Adrenal gland (tissue), 12 donors: ENCODE measurements around the gene CBFA2T3. TPM values are rescaled to one million over a fixed set of nuclear protein-coding genes. Genes with fewer than 3 reads are reported as not detected.
A peak's percentile ranks its signal among the peaks of the same experiment; 100 is the strongest.

Experiments
- DNase-seq, 7 donors: peaks; one replicate each; pipeline ENCODE4 v3.0.0-alpha.2; 2019 to 2020
- H3K27ac ChIP-seq, 5 donors: fragments of 200-600 bp; sonication (generic) in 4 of 5; 1 replicate in 3 of 5; 2 replicates in 2 of 5; pipeline versions ENCODE4 v1.5.1 to v1.8.0; 2016 to 2020; ENCODE audit warnings: mild to moderate bottlenecking in 1 of 5
- H3K27me3 ChIP-seq: fragments of 200-600 bp; 2 replicates; pipeline ENCODE4 v1.8.0; 2021
- H3K36me3 ChIP-seq, 2 donors: fragments of 200-600 bp; replicated peaks in 1 of 2; 1 replicate in 1 of 2; 2 replicates in 1 of 2; pipeline versions ENCODE4 v1.5.1 to v1.8.0; 2018 to 2022
- H3K4me1 ChIP-seq, 2 donors: fragments of 200-600 bp; replicated peaks in 1 of 2; 1 replicate in 1 of 2; 2 replicates in 1 of 2; pipeline versions ENCODE4 v1.5.1 to v1.8.0; 2018 to 2021
- H3K4me3 ChIP-seq, 4 donors: fragments of 200-600 bp; sonication (generic) in 3 of 4; one replicate each; pipeline ENCODE4 v1.5.1; 2016 to 2018
- H3K9me3 ChIP-seq, 3 donors: fragments of 200-600 bp; sonication (generic) in 1 of 3; replicated peaks in 1 of 3; 1 replicate in 2 of 3; 2 replicates in 1 of 3; pipeline versions ENCODE4 v1.5.1 to v1.8.0; 2016 to 2021
- CTCF ChIP-seq, 6 experiments: fragments of 450-650 bp in 4 of 6; fragments of 200-600 bp in 2 of 6; sonication (generic) in 1 of 6; IDR thresholded peaks; 1 replicate in 5 of 6; 2 replicates in 1 of 6; pipeline versions ENCODE4 v1.5.1 to v1.8.0; 2016 to 2021; ENCODE audit warnings: antibody characterized with exemption in 6 of 6, mild to moderate bottlenecking in 2 of 6, moderate library complexity in 1 of 6
- POLR2A ChIP-seq, 2 donors: fragments of 450-650 bp; IDR thresholded peaks; one replicate each; pipeline ENCODE4 v1.6.1; 2017; ENCODE audit warnings: antibody characterized with exemption in 2 of 2, mild to moderate bottlenecking in 2 of 2, moderate library complexity in 1 of 2
- WGBS, 4 donors: extraction: QIAGEN DNeasy Blood & Tissue Kit in 2 of 4; methylation state at CpG; one replicate each; pipeline versions ENCODE4 v1.1.5 to v1.1.7; 2013 to 2017; 5-methylcytosine and 5-hydroxymethylcytosine counted together
- intact Hi-C, 2 donors: fragments of 100-400 bp; cut with DNase I; formaldehyde crosslinking; loops; one replicate each; pipeline versions ENCODE4 v1.14.1 to v1.15.0; 2022 to 2023
- polyA plus RNA-seq, 3 donors: library from polyadenylated mRNA; stranded (reverse); fragments of 200-250 nt in 2 of 3; fragments of 350-450 nt in 1 of 3; fragmentation: Illumina TruSeq in 1 of 3; extraction: RNeasy Lipid Tissue Mini Kit (QIAGEN cat#74804) in 1 of 3; gene quantifications; one replicate each; pipeline ENCODE4 v1.2.3, GENCODE V29; 2013 to 2014
- total RNA-seq, 9 donors: library from RNA; depleted of rRNA in 4 of 9; stranded (reverse); fragments of >200 nt in 4 of 9; fragments of 120-200 nt in 1 of 9; fragmentation: NEBNext Ultra II Directional in 1 of 9; extraction: Animal tissue kit (Norgen Biotek cat#: 25700) in 1 of 9; gene quantifications; one replicate each; pipeline versions ENCODE4 v1.1.0 to v1.2.4, GENCODE V29; 2013 to 2023
- donor health status: healthy with polysubstance abuse.
- donor health status: Bipolar disorder and iron deficiency.
- donor health status: DM: yes; HTN: yes; CAD: no.
- donor health status: DM: no; HTN: no; CAD: no.
- donor health status: DM: no; HTN: no; CAD: no.
- donor health status: DM: yes; HTN: yes; CAD: no.

The CBFA2T3 gene
- total and polyA plus RNA-seq, 12 donors = 0.30 to 16.9 (median 2.2) TPM

- TF ChIP-seq CTCF (IDR thresholded peaks at IDR 0.05) (no peak), POLR2A (IDR thresholded peaks at IDR 0.05) (no peak)
- Histone ChIP-seq H3K27me3 (no peaks in the 10 kb centered on the region), H3K4me1 (peaks cover 0 to 4% of the 10 kb centered on the region in 2 donors), H3K4me3 (no peak overlapping the region), H3K36me3 (no peaks in the 10 kb centered on the region), H3K9me3 (no peaks in the 10 kb centered on the region), H3K27ac (no peak overlapping the region)
- 67 to 89% (median 82%) methylated on average over 5 to 21 of the region's 21 CpGs for WGBS, 4 donors
- intact Hi-C loops = no loop called here
- DNase-seq = no peak
Measured at GRCh38 chr16:88871730-88872416, 105.1 kb downstream of the CBFA2T3 start.

GRCh38 chr16:88871349-88871702 is 105.7 kb downstream of the CBFA2T3 start:
- 55 to 69% (median 58%) methylated on average over 6 to 8 of the region's 8 CpGs for WGBS, 4 donors
- Histone ChIP-seq H3K4me3 (no peak overlapping the region), H3K9me3 (no peaks in the 10 kb centered on the region), H3K36me3 (no peaks in the 10 kb centered on the region), H3K27ac (no peak overlapping the region), H3K27me3 (no peaks in the 10 kb centered on the region), H3K4me1 (peaks cover 0 to 4% of the 10 kb centered on the region in 2 donors)
- intact Hi-C loops = no loop called here
- TF ChIP-seq CTCF (IDR thresholded peaks at IDR 0.05) = no peak
- TF ChIP-seq POLR2A (IDR thresholded peaks at IDR 0.05) = no peak
- DNase-seq = no peak

- H3K4me1 ChIP-seq = peaks cover 0 to 4% of the 10 kb centered on the region in 2 donors
- TF ChIP-seq POLR2A (IDR thresholded peaks at IDR 0.05) = no peak
- TF ChIP-seq CTCF (IDR thresholded peaks at IDR 0.05) = no peak
- WGBS, 4 donors = 63 to 70% (median 66%) methylated on average over 20 to 37 of the region's 37 CpGs
- H3K27ac ChIP-seq = no peak overlapping the region
- no peak for DNase-seq
- no peaks in the 10 kb centered on the region for H3K27me3 ChIP-seq
- no peaks in the 10 kb centered on the region for H3K9me3 ChIP-seq
- H3K36me3 ChIP-seq = no peaks in the 10 kb centered on the region
- H3K4me3 ChIP-seq = no peak overlapping the region
- intact Hi-C loops = no loop called here
Measured at GRCh38 chr16:88870608-88871348, 106.2 kb downstream of the CBFA2T3 start.

GRCh38 chr16:88869673-88869980 is 107.4 kb downstream of the CBFA2T3 start:
- WGBS, 4 donors = 30 to 57% (median 49%) methylated on average over 2 to 9 of the region's 9 CpGs
- intact Hi-C loops = no loop called here
- H3K36me3 ChIP-seq = no peaks in the 10 kb centered on the region
- TF ChIP-seq POLR2A (IDR thresholded peaks at IDR 0.05) (peak in 1 of 2 donors; percentile 11), CTCF (IDR thresholded peaks at IDR 0.05) (no peak)
- peak; percentile 90 to 97 (median 95) for DNase-seq
- H3K4me3 ChIP-seq = no peak overlapping the region
- H3K27ac ChIP-seq = peak overlapping the region; percentile 32 to 83 (median 72)
- H3K9me3 ChIP-seq = no peaks in the 10 kb centered on the region
- peaks cover 0 to 4% of the 10 kb centered on the region in 2 donors for H3K4me1 ChIP-seq
- no peaks in the 10 kb centered on the region for H3K27me3 ChIP-seq
